Measurements from ENCODE around the gene SHF.

The SHF gene

DNA sequence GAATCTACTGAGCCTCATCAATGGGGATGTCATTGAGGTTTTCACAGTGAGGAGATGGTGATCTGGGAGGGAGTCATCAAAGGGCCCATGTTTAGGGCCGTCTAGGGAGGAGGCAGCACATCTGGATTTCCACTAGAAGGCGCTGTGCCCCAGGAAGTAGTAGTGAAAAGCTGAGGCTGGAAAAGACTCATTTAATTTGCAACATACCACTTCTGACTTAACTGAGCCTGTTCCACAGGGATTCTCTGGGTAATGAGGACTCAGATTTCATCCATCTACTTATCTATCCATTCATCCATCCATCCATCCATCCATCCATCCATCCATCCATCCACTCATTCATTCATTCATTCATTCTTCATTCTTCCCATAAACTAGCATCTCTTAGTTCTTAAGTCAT, 17.4 kb upstream of the SHF start:
- no peak overlapping the region for H3K27ac Mint-ChIP-seq

DNA sequence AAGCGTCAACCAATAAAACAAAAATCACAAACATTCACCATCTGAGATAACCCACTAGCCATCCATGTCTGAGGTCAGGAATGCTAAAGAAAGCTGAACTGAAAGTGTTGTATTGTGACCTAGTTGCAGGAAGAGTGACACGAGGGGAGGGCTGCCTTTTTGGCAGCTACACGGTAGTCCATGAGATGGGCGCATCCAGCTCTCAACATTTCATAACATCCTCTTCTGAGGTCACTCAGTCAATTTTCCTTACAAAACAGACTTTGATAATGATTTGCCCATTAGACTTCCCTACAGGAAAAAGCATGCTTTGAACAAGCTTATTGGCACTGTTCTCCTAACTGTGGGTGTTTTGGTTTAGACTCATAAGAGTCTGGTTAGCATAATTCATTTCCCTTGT, 15.4 kb upstream of the SHF start:
- Mint-ChIP-seq H3K4me1 (ENCODE audit: low read depth) (peaks cover 9% of the 10 kb centered on the region), H3K4me3 (no peak overlapping the region)

More for the DNA sequence above, 17.4 kb upstream of the SHF start:
- Mint-ChIP-seq H3K9me3 (no peaks in the 10 kb centered on the region), H3K36me3 (ENCODE audit: low read depth) (no peaks in the 10 kb centered on the region), H3K4me1 (ENCODE audit: low read depth) (peaks cover 3% of the 10 kb centered on the region), H3K27me3 (ENCODE audit: low read depth) (peaks cover 20% of the 10 kb centered on the region), H3K4me3 (no peak overlapping the region)
- peak; percentile 64 for DNase-seq (ENCODE audit: low spot score)

DNA sequence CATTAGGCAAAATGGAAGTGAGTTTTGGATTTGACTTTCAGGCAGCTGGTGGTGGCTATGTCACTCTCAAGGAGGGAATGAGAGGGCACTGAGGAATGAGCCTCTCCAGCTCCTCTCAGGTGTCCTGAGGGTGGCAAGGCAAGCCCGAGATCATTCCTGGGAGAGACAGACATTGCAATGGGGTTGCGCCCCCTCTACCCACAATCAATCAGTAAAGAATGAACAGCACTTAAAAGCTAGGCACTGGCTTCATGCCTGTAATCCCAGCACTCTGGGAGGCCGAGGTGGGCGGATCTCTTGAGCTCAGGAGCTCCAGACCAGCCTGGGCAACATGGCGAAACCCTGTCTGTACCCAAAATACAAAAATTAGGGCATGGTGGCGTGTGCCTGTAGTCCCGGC, 14.1 kb upstream of the SHF start:
- no peaks in the 10 kb centered on the region for H3K36me3 Mint-ChIP-seq (ENCODE audit: low read depth)

More for the DNA sequence above, 15.4 kb upstream of the SHF start:
- no peak for DNase-seq (ENCODE audit: low spot score)
- no peaks in the 10 kb centered on the region for H3K36me3 Mint-ChIP-seq (ENCODE audit: low read depth)
- no peaks in the 10 kb centered on the region for H3K9me3 Mint-ChIP-seq
- no peak overlapping the region for H3K27ac Mint-ChIP-seq
- H3K27me3 Mint-ChIP-seq (ENCODE audit: low read depth) = peaks cover 17% of the 10 kb centered on the region

DNA sequence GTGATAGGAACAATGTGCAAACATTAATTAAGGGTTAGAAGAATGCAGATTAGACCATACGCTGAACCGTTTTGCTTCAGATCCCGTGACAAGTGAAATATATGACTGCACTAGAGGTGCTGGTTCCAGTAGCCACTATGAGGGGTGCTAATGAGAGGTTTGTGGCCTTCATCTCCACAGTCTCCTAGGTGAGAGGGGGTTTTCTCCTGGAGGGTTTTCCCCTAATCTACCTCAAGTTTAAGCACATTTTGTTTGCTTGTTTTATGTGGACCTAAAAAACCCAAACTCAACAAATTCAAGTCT, 13.7 kb upstream of the SHF start:
- H3K4me3 Mint-ChIP-seq = no peak overlapping the region
- H3K27me3 Mint-ChIP-seq (ENCODE audit: low read depth) = peaks cover 7% of the 10 kb centered on the region
- peaks cover 15% of the 10 kb centered on the region for H3K4me1 Mint-ChIP-seq (ENCODE audit: low read depth)
- no peaks in the 10 kb centered on the region for H3K36me3 Mint-ChIP-seq (ENCODE audit: low read depth)
- no peak overlapping the region for H3K27ac Mint-ChIP-seq
- DNase-seq (ENCODE audit: low spot score) = no peak
- H3K9me3 Mint-ChIP-seq = no peaks in the 10 kb centered on the region

More for the DNA sequence above, 14.1 kb upstream of the SHF start:
- no peak for DNase-seq (ENCODE audit: low spot score)
- Mint-ChIP-seq H3K27ac (no peak overlapping the region), H3K27me3 (ENCODE audit: low read depth) (peaks cover 10% of the 10 kb centered on the region), H3K4me1 (ENCODE audit: low read depth) (peaks cover 15% of the 10 kb centered on the region), H3K4me3 (no peak overlapping the region), H3K9me3 (no peaks in the 10 kb centered on the region)

DNA sequence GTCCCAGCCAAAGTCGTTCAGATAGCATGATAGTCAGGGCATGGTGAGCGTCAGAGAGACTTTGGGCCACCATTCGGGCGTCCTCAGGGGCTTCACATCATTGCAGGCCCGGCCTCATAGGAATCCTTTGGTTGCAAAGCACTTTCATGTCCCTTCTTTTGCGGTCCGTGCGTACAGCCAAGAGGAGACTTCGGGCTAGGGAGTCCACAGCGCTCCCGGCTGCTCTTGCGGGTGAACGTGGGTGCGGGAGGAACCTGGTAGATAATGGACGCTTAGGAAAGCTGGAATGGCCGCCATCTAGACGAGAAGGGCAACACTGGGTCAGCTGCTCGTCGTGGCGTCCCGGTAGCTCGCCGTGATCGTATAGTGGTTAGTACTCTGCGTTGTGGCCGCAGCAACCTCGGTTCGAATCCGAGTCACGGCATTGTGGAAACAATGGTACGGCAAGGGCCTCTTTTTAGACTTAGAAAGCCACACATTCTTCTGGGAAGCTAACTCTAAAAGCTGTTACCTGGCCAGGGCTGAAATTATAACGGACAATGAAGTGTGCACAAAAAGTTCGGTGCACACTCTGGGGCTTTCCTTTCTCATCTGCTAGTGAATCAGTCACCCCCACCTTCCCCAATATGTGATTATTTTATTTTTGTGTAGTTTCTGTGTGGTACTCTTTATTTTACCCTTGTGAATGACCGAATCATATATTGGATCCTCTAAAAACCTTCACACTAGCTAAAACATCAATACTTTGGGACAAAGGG, 13.2 kb upstream of the SHF start:
- Mint-ChIP-seq H3K36me3 (ENCODE audit: low read depth) (no peaks in the 10 kb centered on the region), H3K27me3 (ENCODE audit: low read depth) (peaks cover 5% of the 10 kb centered on the region), H3K4me1 (ENCODE audit: low read depth) (peaks cover 15% of the 10 kb centered on the region), H3K27ac (no peak overlapping the region), H3K4me3 (no peak overlapping the region), H3K9me3 (no peaks in the 10 kb centered on the region)
- peak; percentile 81 for DNase-seq (ENCODE audit: low spot score)

DNA sequence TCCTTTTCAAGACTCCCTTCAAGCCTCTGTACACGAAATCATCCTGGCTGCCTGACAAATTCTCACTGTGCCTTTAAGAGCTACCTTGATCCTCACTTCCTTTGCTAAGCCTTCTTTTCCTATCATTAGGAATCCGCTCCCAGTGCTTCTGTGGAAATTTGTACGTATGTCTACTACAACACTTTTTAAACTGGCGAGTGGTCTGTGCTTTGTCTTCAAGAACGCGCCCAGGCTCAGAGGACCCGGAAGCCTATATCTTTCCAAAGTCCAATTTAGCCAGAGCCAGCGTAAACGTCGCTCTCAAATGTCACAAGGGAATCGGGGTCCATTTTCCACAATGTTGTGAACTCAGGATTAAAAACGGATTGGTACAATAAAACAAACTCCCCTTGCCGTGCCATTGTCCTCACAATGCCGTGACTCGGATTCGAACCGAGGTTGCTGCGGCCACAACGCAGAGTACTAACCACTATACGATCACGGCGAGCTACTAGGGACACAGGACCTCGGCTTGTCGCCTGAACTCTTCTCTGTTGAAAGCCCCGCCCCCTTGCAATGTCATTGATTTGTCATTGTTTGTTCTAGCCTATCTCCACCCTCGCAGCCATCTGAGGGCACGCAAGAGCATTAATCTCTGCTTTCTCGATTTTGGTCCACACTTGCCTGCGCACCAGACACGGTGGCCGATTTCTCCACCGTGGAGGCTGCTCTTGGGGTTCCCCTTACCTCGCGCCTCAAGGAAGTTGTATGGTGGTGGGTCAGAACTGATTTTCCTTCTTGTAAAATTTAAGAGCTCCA, 12.4 kb upstream of the SHF start:
- H3K27me3 Mint-ChIP-seq (ENCODE audit: low read depth) = peaks cover 8% of the 10 kb centered on the region

DNA sequence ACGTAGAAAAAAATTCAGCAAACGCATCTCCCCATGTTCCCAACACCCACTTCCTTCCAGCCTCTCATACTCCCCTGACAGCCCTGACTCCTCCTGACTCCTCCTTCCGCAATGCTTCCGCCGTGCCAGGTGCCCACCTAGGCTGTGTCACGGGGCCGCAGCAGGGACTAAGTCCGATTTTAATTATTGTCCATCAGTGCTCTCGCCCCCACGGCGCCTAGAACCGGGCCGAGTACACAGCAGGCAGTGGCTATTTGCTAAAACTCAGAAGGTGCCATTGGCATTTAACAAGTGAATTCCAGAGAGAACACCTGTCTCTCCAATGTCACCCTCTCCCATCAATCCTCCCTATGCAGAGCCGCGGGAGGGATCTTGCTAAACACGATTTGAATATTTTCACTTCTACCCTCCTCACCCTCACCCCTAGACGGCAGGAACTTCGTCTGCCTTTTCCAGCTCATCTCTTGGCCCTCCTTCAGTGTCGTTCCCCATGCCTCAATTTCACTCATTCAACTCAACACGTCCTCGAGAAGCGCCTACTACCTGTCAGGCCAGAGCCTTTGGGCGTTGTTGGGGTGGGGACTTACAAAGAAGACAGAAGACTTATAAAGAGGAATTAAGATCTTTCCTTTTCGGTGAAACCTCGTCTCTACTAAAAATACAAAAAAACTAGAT, 11.5 kb upstream of the SHF start:
- H3K36me3 Mint-ChIP-seq (ENCODE audit: low read depth) = no peaks in the 10 kb centered on the region
- H3K27me3 Mint-ChIP-seq (ENCODE audit: low read depth) = peaks cover 8% of the 10 kb centered on the region
- no peaks in the 10 kb centered on the region for H3K9me3 Mint-ChIP-seq
- peak; percentile 42 for DNase-seq (ENCODE audit: low spot score)
- no peak overlapping the region for H3K4me3 Mint-ChIP-seq
- H3K4me1 Mint-ChIP-seq (ENCODE audit: low read depth) = peaks cover 12% of the 10 kb centered on the region
- no peak overlapping the region for H3K27ac Mint-ChIP-seq

More for the DNA sequence above, 12.4 kb upstream of the SHF start:
- no peak overlapping the region for H3K4me3 Mint-ChIP-seq
- no peaks in the 10 kb centered on the region for H3K36me3 Mint-ChIP-seq (ENCODE audit: low read depth)
- no peak overlapping the region for H3K27ac Mint-ChIP-seq
- H3K4me1 Mint-ChIP-seq (ENCODE audit: low read depth) = peaks cover 14% of the 10 kb centered on the region
- H3K9me3 Mint-ChIP-seq = no peaks in the 10 kb centered on the region
- peak; percentile 95 for DNase-seq (ENCODE audit: low spot score)

DNA sequence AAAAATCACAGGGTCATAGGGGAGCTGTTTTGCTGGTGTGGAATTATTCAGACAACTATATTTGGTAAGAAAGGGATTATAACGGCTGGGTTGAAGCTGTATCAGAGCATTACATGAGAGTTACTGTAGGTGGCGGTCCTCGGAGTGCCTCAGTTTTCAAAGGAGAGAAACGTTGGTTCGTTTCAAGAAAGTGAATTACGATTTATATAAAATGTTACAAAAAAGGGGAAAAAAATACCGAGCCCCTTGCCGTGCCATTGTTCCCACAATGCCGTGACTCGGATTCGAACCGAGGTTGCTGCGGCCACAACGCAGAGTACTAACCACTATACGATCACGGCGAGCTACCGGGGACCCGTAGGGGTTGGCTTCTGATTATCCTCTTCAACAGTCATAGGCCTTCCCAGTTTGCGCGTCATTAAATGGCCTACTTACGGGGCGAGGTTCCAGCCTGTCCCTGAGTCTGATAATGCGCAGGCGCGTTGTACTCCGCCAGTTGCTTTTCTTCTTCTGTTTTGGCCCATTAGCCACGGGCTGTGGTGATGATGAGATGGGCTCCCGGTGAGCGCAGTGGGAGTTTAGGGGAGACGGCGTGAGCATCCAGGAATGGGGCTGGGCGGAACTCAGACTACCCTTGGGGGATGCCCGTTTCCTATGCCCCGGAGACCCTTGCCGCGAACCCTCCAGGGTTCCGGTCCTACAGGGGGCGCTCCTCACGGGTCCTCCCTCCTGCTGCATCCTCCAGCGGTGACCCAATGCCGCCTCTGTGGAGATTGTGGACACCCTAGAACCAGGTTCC, 10.8 kb upstream of the SHF start:
- Mint-ChIP-seq H3K4me3 (no peak overlapping the region), H3K27me3 (ENCODE audit: low read depth) (peaks cover 5% of the 10 kb centered on the region), H3K9me3 (no peaks in the 10 kb centered on the region), H3K27ac (no peak overlapping the region), H3K4me1 (ENCODE audit: low read depth) (peaks cover 12% of the 10 kb centered on the region), H3K36me3 (ENCODE audit: low read depth) (no peaks in the 10 kb centered on the region)
- peak; percentile 95 for DNase-seq (ENCODE audit: low spot score)

DNA sequence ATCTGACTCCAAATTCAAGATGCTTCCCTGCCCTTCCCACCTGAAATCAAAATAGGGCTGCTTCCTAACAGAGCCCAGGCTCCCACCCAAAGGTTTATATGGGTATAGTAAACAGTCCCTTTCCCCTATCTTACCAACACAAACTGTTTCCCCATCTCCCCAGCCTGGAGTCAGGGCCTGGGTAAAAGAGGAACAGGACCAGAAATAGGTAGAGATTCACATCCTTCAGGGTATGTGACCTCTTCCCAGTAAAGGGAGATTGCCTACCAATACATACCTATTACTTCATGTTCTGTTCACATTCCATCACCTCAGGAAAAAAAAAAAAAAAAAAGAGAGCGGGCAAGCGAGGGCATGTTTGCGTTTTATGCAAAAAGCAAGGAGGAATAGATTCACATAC, 9.7 kb upstream of the SHF start:
- H3K27me3 Mint-ChIP-seq (ENCODE audit: low read depth) = peaks cover 6% of the 10 kb centered on the region
- H3K4me1 Mint-ChIP-seq (ENCODE audit: low read depth) = peaks cover 12% of the 10 kb centered on the region
- DNase-seq (ENCODE audit: low spot score) = no peak

DNA sequence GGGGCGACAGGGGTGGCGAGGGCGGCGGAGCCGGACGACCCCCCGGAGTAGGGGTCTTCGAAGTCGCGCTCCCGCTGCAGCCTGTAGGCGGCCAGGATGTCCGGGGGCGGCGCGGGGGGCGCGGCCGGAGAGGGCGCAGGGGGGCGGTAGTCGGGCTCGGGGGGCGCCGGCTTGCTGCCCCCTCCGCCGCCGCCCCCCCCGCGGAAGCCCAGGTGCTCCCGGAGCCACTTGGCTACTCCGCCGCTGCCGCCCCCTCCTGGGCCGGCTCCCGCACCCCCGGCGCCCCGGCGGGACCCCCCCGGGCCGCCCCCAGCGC, 230 bp downstream of the SHF start:
- peaks cover 13% of the 10 kb centered on the region for H3K27me3 Mint-ChIP-seq (ENCODE audit: low read depth)
- no peaks in the 10 kb centered on the region for H3K36me3 Mint-ChIP-seq (ENCODE audit: low read depth)
- no peak overlapping the region for H3K4me3 Mint-ChIP-seq
- peaks cover 7% of the 10 kb centered on the region for H3K4me1 Mint-ChIP-seq (ENCODE audit: low read depth)
- H3K27ac Mint-ChIP-seq = no peak overlapping the region
- no peak for DNase-seq (ENCODE audit: low spot score)
- H3K9me3 Mint-ChIP-seq = no peaks in the 10 kb centered on the region

More for the DNA sequence above, 9.7 kb upstream of the SHF start:
- Mint-ChIP-seq H3K27ac (peak overlapping the region; percentile 90), H3K9me3 (no peaks in the 10 kb centered on the region), H3K4me3 (peak overlapping the region; percentile 87), H3K36me3 (ENCODE audit: low read depth) (no peaks in the 10 kb centered on the region)

DNA sequence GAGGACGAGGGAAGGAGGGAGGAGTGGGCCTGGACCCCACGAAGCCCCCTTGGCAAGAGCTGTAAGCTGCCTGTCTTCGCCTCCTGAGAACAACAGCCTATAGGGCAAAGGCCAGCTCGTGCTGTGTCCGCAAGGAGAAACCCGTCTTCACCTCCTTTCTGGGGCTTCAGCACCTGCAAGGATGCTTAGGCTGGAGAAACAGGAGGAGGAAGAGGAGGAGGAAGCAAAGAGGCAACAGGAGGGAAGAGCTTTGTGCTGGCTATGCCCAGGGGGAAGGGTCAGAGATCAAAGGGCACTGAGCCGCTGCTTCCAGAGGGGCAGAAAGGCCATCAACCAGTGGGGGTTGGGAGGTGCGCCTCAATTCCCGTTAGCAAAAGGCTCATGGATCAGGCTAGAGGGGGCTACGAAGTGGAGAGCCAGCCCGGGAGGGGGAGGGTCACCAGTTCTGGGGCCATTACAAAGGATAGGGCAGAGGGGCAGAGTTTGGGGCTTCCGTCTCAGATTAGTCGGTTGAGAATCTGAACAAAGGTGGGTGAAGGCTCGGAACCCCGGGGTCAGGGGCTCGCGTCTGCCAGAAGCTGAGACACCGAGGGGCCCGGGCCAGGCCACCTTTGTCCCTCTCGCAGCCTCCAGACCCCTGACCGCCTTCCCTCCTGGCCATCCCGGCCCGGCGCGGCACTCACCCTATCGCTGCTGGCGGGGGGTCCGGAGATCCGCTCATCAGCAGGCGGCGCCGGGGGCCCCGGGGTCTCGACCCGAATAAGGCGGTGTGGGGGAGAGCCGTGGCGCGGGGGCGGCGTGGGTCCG, 792 bp downstream of the SHF start:
- H3K27me3 Mint-ChIP-seq (ENCODE audit: low read depth) = peaks cover 13% of the 10 kb centered on the region
- DNase-seq (ENCODE audit: low spot score) = no peak
- no peaks in the 10 kb centered on the region for H3K9me3 Mint-ChIP-seq
- no peaks in the 10 kb centered on the region for H3K36me3 Mint-ChIP-seq (ENCODE audit: low read depth)
- H3K4me3 Mint-ChIP-seq = peak overlapping the region; percentile 81
- no peak overlapping the region for H3K27ac Mint-ChIP-seq
- peaks cover 9% of the 10 kb centered on the region for H3K4me1 Mint-ChIP-seq (ENCODE audit: low read depth)

DNA sequence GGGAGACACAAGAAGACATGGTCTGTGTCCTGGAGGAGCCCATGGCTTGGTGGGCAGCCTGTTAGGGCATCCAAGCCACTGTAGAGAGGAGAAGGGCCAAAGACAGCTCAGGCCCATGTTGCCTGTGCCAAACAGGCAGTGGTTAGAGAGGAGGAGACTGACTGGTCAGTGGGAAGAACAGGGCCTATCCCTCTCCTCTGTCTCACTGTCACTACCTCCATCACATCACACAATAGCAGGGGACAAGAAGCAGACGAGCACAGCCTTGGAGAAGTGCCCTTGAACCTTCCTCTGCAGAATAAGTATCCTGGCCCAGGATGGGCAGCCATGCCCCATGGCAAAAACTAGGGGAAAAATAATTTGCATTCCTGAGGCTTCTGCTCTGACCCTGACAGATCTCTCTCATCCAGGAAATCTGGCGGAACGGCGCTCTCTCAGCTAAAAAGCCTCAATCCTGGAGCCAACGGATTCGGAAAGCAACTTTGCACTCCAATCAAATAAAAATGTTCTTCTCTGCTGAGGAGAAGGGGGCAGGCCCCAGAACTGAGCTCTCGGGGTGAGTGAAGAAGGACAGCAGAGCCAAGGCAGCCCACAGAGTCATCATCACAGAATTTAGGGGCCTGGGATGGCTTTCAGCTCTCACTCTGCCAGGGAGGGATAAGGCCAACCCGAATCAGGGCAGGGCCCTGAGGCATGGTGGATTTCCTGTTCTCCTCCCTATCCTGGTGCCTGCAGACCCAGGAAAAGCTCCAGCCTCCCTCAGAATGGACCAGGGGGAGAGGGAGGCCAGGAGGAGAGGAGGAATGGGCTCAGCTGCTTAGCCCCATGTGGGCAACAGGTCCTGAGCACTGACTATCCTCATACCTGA, 1.6 kb downstream of the SHF start:
- Mint-ChIP-seq H3K9me3 (no peaks in the 10 kb centered on the region), H3K27ac (no peak overlapping the region)

More for the DNA sequence above, 1.6 kb downstream of the SHF start:
- H3K27me3 Mint-ChIP-seq (ENCODE audit: low read depth) = peaks cover 13% of the 10 kb centered on the region
- DNase-seq (ENCODE audit: low spot score) = no peak
- no peaks in the 10 kb centered on the region for H3K36me3 Mint-ChIP-seq (ENCODE audit: low read depth)
- H3K4me1 Mint-ChIP-seq (ENCODE audit: low read depth) = peaks cover 10% of the 10 kb centered on the region
- H3K4me3 Mint-ChIP-seq = peak overlapping the region; percentile 81

All from T-helper 2 cell treated with Interferon-gamma antibody and Interleukin-4, amounts not matched to agents 5 μg/mL and 100 μg/mL, for 36 hours (primary cell).